Left cardiac atrium (tissue), 4 donors: Measurements from ENCODE around the gene EYS. TPM values are rescaled to one million over a fixed set of nuclear protein-coding genes. Genes with fewer than 3 reads are reported as not detected.
"Not testable (repeated sequence)": the region's sequence is repeated elsewhere in the genome, so short reads cannot be mapped to it uniquely, and the experiment has no call there.

Experiments
- ATAC-seq, 2 donors: fragments of 200-7000 bp; cut with Tn5 transposase; one replicate each; pipeline ENCODE4 v1.9.1; 2020; ENCODE audit warnings: mild to moderate bottlenecking in 2 of 2, moderate library complexity in 2 of 2
- DNase-seq: peaks from one replicate; pipeline ENCODE4 v3.0.0-alpha.2; 2020
- intact Hi-C, 2 donors: fragments of 100-400 bp; cut with DNase I; formaldehyde crosslinking; loops; one replicate each; pipeline versions ENCODE4 v1.14.1 to v1.15.1; 2022 to 2023
- total RNA-seq, 2 donors: library from RNA; stranded (reverse); fragmentation: NEBNext Ultra II Directional; extraction: Animal tissue kit (Norgen Biotek cat#: 25700); gene quantifications; one replicate each; pipeline ENCODE4 v1.2.1, GENCODE V29; 2021
- donor health status: DM: no; HTN: yes; CAD: no.
- donor health status: DM: no; HTN: yes; CAD: no; lungs with severe emphysema.
- donor health status: DM: yes; HTN: yes; CAD: no.
- donor health status: Dilated cardiomyopathy.

EYS gene
- total RNA-seq, 2 donors from 2014 or later: 0.44 TPM; not detected in 1

GRCh38 chr6:64255000-64255399 is 1452.0 kb downstream of the EYS start:
- DNase-seq (no peak), ATAC-seq (no peak)
- intact Hi-C loops: no loop called here

GRCh38 chr6:64254558-64254957 is 1452.5 kb downstream of the EYS start:
- ATAC-seq (no peak), DNase-seq (no peak)
- intact Hi-C loops: no loop called here

- intact Hi-C loops: no loop called here
- no peak for ATAC-seq
- no peak for DNase-seq
Observed at GRCh38 chr6:64252256-64252655, 1454.8 kb downstream of the EYS start.

- no peak for ATAC-seq
Observed at GRCh38 chr6:64250126-64250525, 1456.9 kb downstream of the EYS start.

GRCh38 chr6:64249115-64249514 is 1457.9 kb downstream of the EYS start:
- DNase-seq (no peak), ATAC-seq (no peak)
- intact Hi-C loops: no loop called here

More at GRCh38 chr6:64250126-64250525, 1456.9 kb downstream of the EYS start:
- no peak for DNase-seq
- intact Hi-C loops: no loop called here

GRCh38 chr6:64243618-64244017 is 1463.4 kb downstream of the EYS start:
- DNase-seq (no peak), ATAC-seq (no peak)
- intact Hi-C loops: no loop called here

- ATAC-seq, intact Hi-C loops, DNase-seq: not testable (repeated sequence)
Observed at GRCh38 chr6:64238908-64239307, 1468.1 kb downstream of the EYS start.

GRCh38 chr6:64238071-64238470 is 1469.0 kb downstream of the EYS start:
- ATAC-seq (no peak), DNase-seq (no peak)
- intact Hi-C loops: no loop called here

- no peak for ATAC-seq
- DNase-seq: no peak
- intact Hi-C loops: no loop called here
Observed at GRCh38 chr6:64233746-64234145, 1473.3 kb downstream of the EYS start.

- no peak for ATAC-seq
Observed at GRCh38 chr6:64231928-64232327, 1475.1 kb downstream of the EYS start.

GRCh38 chr6:64230530-64230929 is 1476.5 kb downstream of the EYS start:
- DNase-seq (no peak), ATAC-seq (no peak)
- intact Hi-C loops: no loop called here

More at GRCh38 chr6:64231928-64232327, 1475.1 kb downstream of the EYS start:
- DNase-seq: no peak
- intact Hi-C loops: no loop called here

GRCh38 chr6:64227863-64228262 is 1479.2 kb downstream of the EYS start:
- ATAC-seq (no peak), DNase-seq (no peak)
- intact Hi-C loops: no loop called here

- intact Hi-C loops: no loop called here
- ATAC-seq (no peak), DNase-seq (no peak)
Observed at GRCh38 chr6:64225503-64225902, 1481.5 kb downstream of the EYS start.

- ATAC-seq: peak; percentile 47 to 79
- DNase-seq: peak; percentile 53
- intact Hi-C loops: no loop called here
Observed at GRCh38 chr6:64224819-64225218, 1482.2 kb downstream of the EYS start.

GRCh38 chr6:64221776-64222175 is 1485.2 kb downstream of the EYS start:
- ATAC-seq: no peak
- intact Hi-C loops: no loop called here
- DNase-seq: no peak

GRCh38 chr6:64220801-64221200 is 1486.2 kb downstream of the EYS start:
- ATAC-seq (no peak), DNase-seq (no peak)
- intact Hi-C loops: no loop called here

- ATAC-seq (peak in 1 of 2 donors; percentile 78), DNase-seq (no peak)
- intact Hi-C loops: no loop called here
Observed at GRCh38 chr6:64217721-64218620, 1489.1 kb downstream of the EYS start.

GRCh38 chr6:64214373-64214772 is 1492.7 kb downstream of the EYS start:
- ATAC-seq (no peak), DNase-seq (no peak)
- intact Hi-C loops: no loop called here

- no peak for ATAC-seq
- intact Hi-C loops: no loop called here
- no peak for DNase-seq
Observed at GRCh38 chr6:64213697-64214096, 1493.3 kb downstream of the EYS start.

- ATAC-seq (no peak), DNase-seq (no peak)
- intact Hi-C loops: no loop called here
Observed at GRCh38 chr6:64197246-64197645, 1509.8 kb downstream of the EYS start.

GRCh38 chr6:64186592-64186991 is 1520.4 kb downstream of the EYS start:
- intact Hi-C loops: no loop called here
- no peak for ATAC-seq

More at GRCh38 chr6:64186592-64186991, 1520.4 kb downstream of the EYS start:
- no peak for DNase-seq
